Natural killer cell (primary cell): ENCODE data around the gene TBCD. TPM values are rescaled to one million over a fixed set of nuclear protein-coding genes. Genes with fewer than 3 reads are reported as not detected.
"Not testable (repeated sequence)": the region's sequence is repeated elsewhere in the genome, so short reads cannot be mapped to it uniquely, and the experiment has no call there.

ENCODE experiments used
- ATAC-seq, 3 donors: fragments of 150-1000 bp in 2 of 3; fragments of 200-7000 bp in 1 of 3; cut with Tn5 transposase; 1 replicate in 1 of 3; 2 replicates in 2 of 3; pipeline ENCODE4 v1.10.0; 2021; ENCODE audit warnings: mild to moderate bottlenecking in 2 of 3, moderate library complexity in 2 of 3
- DNase-seq, 2 donors: peaks; one replicate each; pipeline versions ENCODE4 v3.0.0 to v3.0.0-alpha.2; 2013 to 2021; ENCODE audit warnings: mixed read lengths in 1 of 2
- H3K27ac ChIP-seq: one replicate; pipeline ENCODE4 v1.5.1; 2013; ENCODE audit warnings: mild to moderate bottlenecking, low read length
- H3K27me3 ChIP-seq: one replicate; pipeline ENCODE4 v1.6.1; 2013; ENCODE audit warnings: low read length; ENCODE audit not compliant: control insufficient read depth, insufficient read depth
- H3K36me3 ChIP-seq: one replicate; pipeline ENCODE4 v1.6.1; 2013; ENCODE audit warnings: low read length; ENCODE audit not compliant: control insufficient read depth, insufficient read depth
- H3K4me1 ChIP-seq: one replicate; pipeline ENCODE4 v1.6.1; 2013; ENCODE audit warnings: low read length; ENCODE audit not compliant: control insufficient read depth, insufficient read depth
- H3K4me3 ChIP-seq: one replicate; pipeline ENCODE4 v1.5.1; 2013; ENCODE audit warnings: low read length
- H3K9me3 ChIP-seq: one replicate; pipeline ENCODE4 v1.6.1; 2013; ENCODE audit warnings: low read length; ENCODE audit not compliant: control insufficient read depth, insufficient read depth
- H3K27ac Mint-ChIP-seq, 2 donors: one replicate each; pipeline ENCODE4 v1.8.0; 2022; ENCODE audit warnings: mild to moderate bottlenecking in 2 of 2, mixed read lengths in 2 of 2, moderate library complexity in 1 of 2
- H3K27me3 Mint-ChIP-seq, 2 donors: one replicate each; pipeline ENCODE4 v1.8.0; 2022; ENCODE audit warnings: low read depth in 2 of 2, mixed read lengths in 2 of 2
- H3K36me3 Mint-ChIP-seq: one replicate; pipeline ENCODE4 v1.8.0; 2022; ENCODE audit warnings: mixed read lengths
- H3K4me1 Mint-ChIP-seq, 2 donors: one replicate each; pipeline ENCODE4 v1.8.0; 2022; ENCODE audit warnings: mixed read lengths in 2 of 2
- H3K4me3 Mint-ChIP-seq: one replicate; pipeline ENCODE4 v1.8.0; 2022; ENCODE audit warnings: mild to moderate bottlenecking, moderate library complexity, mixed read lengths
- H3K9me3 Mint-ChIP-seq, 2 donors: one replicate each; pipeline ENCODE4 v1.8.0; 2022; ENCODE audit warnings: mixed read lengths in 2 of 2
- WGBS: methylation state at CpG from one replicate; pipeline ENCODE4 v1.1.7; 2013; ENCODE audit warnings: missing lambda C conversion rate; ENCODE audit not compliant: insufficient coverage; 5-methylcytosine and 5-hydroxymethylcytosine counted together
- intact Hi-C: fragments of 100-400 bp; cut with micrococcal nuclease; formaldehyde crosslinking; loops from one replicate; pipeline ENCODE4 v1.14.2; 2022
- total RNA-seq, 4 donors: library from RNA; stranded (reverse); fragments of 120-200 nt in 1 of 4; gene quantifications; one replicate each; pipeline versions ENCODE4 v1.2.3 to v1.2.4, GENCODE V29; 2013 to 2022
- TF ChIP-seq, protein P1 (sequence below): fragments of 200-600 bp; IDR thresholded peaks from one replicate; pipeline ENCODE4 v1.8.0; 2022; ENCODE audit warnings: antibody characterized with exemption

Gene TBCD
- total RNA-seq, 3 donors from 2014 or later (not counting 1 experiment from before 2014, with no cell fraction given): 92.0 to 149 (median 132) TPM

DNA sequence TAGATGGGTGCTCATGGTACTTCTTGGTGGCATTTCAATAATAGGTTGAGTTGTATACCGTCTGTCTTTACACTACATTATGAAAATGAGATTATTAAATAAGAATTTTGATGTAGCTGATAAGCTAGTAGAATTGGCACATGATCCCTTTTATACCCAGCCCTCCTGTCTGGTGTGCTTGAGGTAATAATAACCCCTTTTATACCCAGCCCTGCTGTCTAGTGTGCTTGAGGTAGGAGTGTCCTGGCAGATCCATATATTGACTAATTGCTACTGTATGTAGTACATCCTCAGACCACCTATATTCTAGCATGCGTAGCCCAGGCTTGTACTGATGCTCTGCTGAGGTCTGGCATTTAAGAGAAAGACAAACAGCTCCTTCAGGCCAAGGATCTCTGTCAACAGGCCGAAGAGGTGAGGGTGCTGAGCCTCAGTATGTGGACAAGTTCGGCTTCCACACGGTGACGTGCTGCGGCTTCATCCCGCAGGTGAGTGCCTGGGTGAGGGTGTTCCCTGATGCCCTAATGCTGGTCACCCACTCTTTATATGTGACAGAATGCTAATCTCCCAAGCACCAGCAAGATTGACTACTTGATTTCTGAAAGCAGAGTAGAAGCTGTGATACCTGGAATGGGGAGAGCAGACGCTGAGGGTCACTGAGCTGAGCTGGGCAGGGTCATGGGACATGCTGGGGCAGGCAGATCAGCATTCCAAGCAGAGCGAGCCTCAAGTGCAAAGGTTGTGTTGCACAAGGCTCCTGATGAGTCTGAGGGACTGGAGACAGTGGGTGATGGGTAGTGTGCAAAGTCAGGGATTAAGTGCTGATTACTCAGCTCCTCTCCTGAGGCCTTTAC lies 10.7 kb upstream of the TBCD start:
- H3K27ac Mint-ChIP-seq: no peak overlapping the region
- DNase-seq (no peak), ATAC-seq (peak in 1 of 3 donors; percentile 17)
- Histone ChIP-seq H3K27ac (no peak overlapping the region), H3K4me1 (peaks cover under 1% of the 10 kb centered on the region), H3K4me3 (no peak overlapping the region), H3K36me3 (no peaks in the 10 kb centered on the region), H3K9me3 (no peaks in the 10 kb centered on the region), H3K27me3 (no peaks in the 10 kb centered on the region)
- no peak overlapping the region for H3K4me3 Mint-ChIP-seq
- intact Hi-C loops: no loop called here
- 96% methylated on average over 9 of the region's 10 CpGs for WGBS
- TF ChIP-seq, protein P1, sequence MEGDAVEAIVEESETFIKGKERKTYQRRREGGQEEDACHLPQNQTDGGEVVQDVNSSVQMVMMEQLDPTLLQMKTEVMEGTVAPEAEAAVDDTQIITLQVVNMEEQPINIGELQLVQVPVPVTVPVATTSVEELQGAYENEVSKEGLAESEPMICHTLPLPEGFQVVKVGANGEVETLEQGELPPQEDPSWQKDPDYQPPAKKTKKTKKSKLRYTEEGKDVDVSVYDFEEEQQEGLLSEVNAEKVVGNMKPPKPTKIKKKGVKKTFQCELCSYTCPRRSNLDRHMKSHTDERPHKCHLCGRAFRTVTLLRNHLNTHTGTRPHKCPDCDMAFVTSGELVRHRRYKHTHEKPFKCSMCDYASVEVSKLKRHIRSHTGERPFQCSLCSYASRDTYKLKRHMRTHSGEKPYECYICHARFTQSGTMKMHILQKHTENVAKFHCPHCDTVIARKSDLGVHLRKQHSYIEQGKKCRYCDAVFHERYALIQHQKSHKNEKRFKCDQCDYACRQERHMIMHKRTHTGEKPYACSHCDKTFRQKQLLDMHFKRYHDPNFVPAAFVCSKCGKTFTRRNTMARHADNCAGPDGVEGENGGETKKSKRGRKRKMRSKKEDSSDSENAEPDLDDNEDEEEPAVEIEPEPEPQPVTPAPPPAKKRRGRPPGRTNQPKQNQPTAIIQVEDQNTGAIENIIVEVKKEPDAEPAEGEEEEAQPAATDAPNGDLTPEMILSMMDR: no peak
- no peaks in the 10 kb centered on the region for H3K4me1 Mint-ChIP-seq
- no peaks in the 10 kb centered on the region for H3K27me3 Mint-ChIP-seq
- no peaks in the 10 kb centered on the region for H3K9me3 Mint-ChIP-seq
- peaks cover 10% of the 10 kb centered on the region for H3K36me3 Mint-ChIP-seq

DNA sequence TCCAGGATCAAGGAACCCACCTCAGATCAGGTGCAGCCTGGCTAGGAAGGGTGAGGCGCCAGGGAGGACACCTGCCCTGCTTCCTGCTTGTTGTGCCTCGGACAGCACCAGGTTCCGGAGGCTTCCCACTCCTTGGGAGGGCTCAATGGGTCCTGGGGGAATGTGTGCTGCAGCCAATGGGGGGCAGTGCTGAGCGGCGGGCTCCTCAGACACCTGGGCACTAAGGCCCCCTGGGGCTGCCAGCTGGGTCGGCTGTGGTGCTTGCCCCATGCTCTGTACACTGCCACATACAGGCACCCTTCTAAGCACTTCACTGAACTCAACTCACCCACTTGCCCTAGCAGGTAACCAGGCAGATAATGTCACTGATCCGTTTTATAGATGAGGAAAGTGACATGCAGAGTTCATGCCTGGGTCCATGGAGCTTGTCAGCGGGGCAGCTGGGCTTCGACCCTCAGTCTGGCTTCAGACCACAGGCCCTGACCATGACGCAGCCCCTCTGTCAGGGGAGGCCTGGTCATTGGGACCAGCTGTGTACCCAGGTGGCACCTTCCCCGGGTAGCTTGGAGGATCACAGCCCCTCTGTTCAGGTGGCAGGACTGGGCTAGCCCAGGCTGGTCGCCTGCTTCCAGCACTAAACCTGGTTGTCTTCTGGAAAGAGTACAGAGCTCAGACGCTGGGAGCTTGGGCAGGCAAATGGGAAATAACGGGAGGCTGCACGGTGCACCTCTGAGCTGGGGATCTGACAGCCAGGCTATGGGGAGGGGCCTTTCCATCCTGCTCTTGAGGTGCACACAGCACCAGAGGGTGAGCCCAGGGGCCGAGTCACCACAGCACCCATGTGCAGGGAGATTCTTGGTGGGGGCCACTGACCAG lies 8.3 kb upstream of the TBCD start:
- Mint-ChIP-seq H3K9me3 (no peaks in the 10 kb centered on the region), H3K4me3 (no peak overlapping the region), H3K4me1 (no peaks in the 10 kb centered on the region), H3K27ac (no peak overlapping the region), H3K36me3 (peaks cover 10% of the 10 kb centered on the region), H3K27me3 (no peaks in the 10 kb centered on the region)
- TF ChIP-seq, protein P1: no peak
- DNase-seq (no peak), ATAC-seq (no peak)
- Histone ChIP-seq H3K9me3 (no peaks in the 10 kb centered on the region), H3K27ac (no peak overlapping the region), H3K4me1 (no peaks in the 10 kb centered on the region), H3K36me3 (no peaks in the 10 kb centered on the region), H3K27me3 (no peaks in the 10 kb centered on the region), H3K4me3 (no peak overlapping the region)
- intact Hi-C loops: no loop called here
- WGBS: 90% methylated on average over 16 of the region's 16 CpGs

DNA sequence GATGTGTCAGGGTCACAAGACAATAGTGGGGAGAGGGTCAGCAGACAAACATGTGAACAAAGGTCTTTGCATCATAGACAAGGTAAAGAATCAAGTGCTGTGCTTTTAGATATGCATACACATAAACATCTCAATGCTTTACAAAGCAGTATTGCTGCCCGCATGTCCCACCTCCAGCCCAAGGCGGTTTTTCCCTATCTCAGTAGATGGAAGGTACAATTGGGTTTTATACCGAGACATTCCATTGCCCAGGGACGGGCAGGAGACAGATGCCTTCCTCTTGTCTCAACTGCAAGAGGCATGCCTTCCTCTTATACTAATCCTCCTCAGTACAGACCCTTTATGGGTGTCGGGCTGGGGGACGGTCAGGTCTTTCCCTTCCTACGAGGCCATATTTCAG lies 7.1 kb upstream of the TBCD start:
- H3K27me3 ChIP-seq, H3K4me3 Mint-ChIP-seq, H3K4me1 ChIP-seq, H3K27ac Mint-ChIP-seq, H3K27ac ChIP-seq, H3K27me3 Mint-ChIP-seq, ATAC-seq, H3K36me3 Mint-ChIP-seq, H3K9me3 Mint-ChIP-seq, H3K4me1 Mint-ChIP-seq, H3K9me3 ChIP-seq, H3K4me3 ChIP-seq, H3K36me3 ChIP-seq, intact Hi-C loops, DNase-seq: not testable (repeated sequence)
- 89% methylated on average over 3 of the region's 7 CpGs for WGBS

DNA sequence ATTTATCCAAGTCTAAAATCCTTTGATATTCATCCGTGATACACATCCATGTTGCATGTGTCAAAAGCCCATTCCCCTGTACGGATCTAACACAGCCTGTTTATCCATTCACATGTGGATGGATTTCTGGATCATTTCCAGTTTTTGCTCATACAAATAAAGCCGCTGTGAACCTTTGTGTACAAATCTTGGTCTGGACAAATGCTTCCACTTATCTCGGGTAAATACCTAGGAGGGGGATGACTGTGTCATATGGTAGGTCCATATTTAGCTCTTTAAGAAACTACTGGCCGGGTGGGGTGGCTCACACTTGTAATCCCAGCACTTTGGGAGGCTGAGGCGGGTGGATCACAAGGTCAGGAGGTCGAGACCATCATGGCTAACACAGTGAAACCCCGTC lies 6.3 kb upstream of the TBCD start:
- ATAC-seq (no peak), DNase-seq (no peak)
- Mint-ChIP-seq H3K27ac (no peak overlapping the region), H3K27me3 (no peaks in the 10 kb centered on the region), H3K4me1 (no peaks in the 10 kb centered on the region), H3K36me3 (peaks cover 10% of the 10 kb centered on the region), H3K9me3 (no peaks in the 10 kb centered on the region), H3K4me3 (no peak overlapping the region)
- H3K27me3 ChIP-seq: no peaks in the 10 kb centered on the region
- no peaks in the 10 kb centered on the region for H3K9me3 ChIP-seq
- H3K36me3 ChIP-seq: no peaks in the 10 kb centered on the region
- H3K4me1 ChIP-seq: peaks cover 4% of the 10 kb centered on the region
- intact Hi-C loops: no loop called here
- 91% methylated on average over 8 of the region's 8 CpGs for WGBS
- TF ChIP-seq, protein P1: no peak
- no peak overlapping the region for H3K4me3 ChIP-seq
- H3K27ac ChIP-seq: no peak overlapping the region
